Brain microvascular endothelial cell (primary cell): ENCODE results near the gene TSPAN5.

Source experiments
- DNase-seq: peaks from one replicate; pipeline ENCODE4 v3.0.0-alpha.2; 2020
- H3K27ac ChIP-seq: fragments of 250-450 bp; sonication (Bioruptor Pico); 2 replicates; pipeline ENCODE4 v1.5.1; 2020; ENCODE audit warnings: mild to moderate bottlenecking, moderate library complexity
- H3K27me3 ChIP-seq: fragments of 250-450 bp; sonication (Bioruptor Pico); replicated peaks from 2 replicates; pipeline ENCODE4 v1.5.1; 2020; ENCODE audit warnings: mild to moderate bottlenecking
- H3K36me3 ChIP-seq: fragments of 250-450 bp; sonication (Bioruptor Pico); replicated peaks from 2 replicates; pipeline ENCODE4 v1.5.1; 2020; ENCODE audit warnings: mild to moderate bottlenecking
- H3K4me3 ChIP-seq: 2 replicates; pipeline ENCODE4 v1.5.1; 2011; ENCODE audit warnings: low read depth, mild to moderate bottlenecking, control low read depth, low read length, moderate library complexity
- in situ Hi-C: cut with HindIII; loops from 2 replicates; pipeline ENCODE4 v1.10.0; 2017; ENCODE audit warnings: low sequenced_read_pairs, low pct_ligation_motif_present
- TF ChIP-seq, protein P1 (sequence below): IDR thresholded peaks from 2 replicates; pipeline ENCODE4 v1.5.1; 2011; ENCODE audit warnings: low read depth, mild to moderate bottlenecking, moderate library complexity, low read length, control low read depth, inconsistent platforms; ENCODE audit errors: missing control alignments

The TSPAN5 gene

DNA sequence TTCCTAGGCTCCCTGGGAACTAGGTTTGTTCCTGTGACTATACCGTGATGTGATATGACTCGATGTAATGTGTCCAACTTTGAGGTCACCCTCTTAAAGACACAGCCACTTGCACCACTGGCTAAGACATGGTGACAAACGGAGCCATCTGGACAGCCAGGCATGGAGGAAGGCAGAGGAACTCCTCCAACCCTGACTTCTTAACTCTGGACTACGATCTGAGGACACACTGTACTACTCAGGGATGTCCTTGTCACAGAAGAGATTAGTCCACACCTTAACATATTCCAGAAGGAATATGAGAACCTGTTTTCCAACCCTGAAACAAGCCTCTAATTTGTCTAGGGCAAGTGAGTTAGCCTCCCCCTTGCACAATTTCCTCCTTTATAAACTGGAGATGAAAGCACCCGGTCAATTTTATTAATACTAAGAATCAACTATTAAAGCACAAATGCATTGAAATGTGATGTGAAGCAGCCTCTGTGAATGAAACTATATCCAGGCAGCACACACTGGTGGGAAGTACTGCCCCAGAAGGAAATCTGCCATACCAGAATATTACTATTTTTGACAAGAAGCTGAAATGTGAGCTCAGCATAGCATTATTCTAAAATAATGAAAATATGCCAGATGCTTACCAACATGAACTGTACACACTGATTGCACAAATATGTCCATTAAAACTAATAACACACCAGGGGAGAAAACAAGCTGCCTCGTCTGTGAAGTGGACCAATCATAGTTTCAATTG, 47.3 kb downstream of the TSPAN5 start:
- TF ChIP-seq, protein P1, sequence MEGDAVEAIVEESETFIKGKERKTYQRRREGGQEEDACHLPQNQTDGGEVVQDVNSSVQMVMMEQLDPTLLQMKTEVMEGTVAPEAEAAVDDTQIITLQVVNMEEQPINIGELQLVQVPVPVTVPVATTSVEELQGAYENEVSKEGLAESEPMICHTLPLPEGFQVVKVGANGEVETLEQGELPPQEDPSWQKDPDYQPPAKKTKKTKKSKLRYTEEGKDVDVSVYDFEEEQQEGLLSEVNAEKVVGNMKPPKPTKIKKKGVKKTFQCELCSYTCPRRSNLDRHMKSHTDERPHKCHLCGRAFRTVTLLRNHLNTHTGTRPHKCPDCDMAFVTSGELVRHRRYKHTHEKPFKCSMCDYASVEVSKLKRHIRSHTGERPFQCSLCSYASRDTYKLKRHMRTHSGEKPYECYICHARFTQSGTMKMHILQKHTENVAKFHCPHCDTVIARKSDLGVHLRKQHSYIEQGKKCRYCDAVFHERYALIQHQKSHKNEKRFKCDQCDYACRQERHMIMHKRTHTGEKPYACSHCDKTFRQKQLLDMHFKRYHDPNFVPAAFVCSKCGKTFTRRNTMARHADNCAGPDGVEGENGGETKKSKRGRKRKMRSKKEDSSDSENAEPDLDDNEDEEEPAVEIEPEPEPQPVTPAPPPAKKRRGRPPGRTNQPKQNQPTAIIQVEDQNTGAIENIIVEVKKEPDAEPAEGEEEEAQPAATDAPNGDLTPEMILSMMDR: no peak
- Histone ChIP-seq H3K27me3 (no peaks in the 10 kb centered on the region), H3K4me3 (no peak overlapping the region), H3K36me3 (no peaks in the 10 kb centered on the region), H3K27ac (no peak overlapping the region)
- no peak for DNase-seq
- in situ Hi-C loops: no loop called here

DNA sequence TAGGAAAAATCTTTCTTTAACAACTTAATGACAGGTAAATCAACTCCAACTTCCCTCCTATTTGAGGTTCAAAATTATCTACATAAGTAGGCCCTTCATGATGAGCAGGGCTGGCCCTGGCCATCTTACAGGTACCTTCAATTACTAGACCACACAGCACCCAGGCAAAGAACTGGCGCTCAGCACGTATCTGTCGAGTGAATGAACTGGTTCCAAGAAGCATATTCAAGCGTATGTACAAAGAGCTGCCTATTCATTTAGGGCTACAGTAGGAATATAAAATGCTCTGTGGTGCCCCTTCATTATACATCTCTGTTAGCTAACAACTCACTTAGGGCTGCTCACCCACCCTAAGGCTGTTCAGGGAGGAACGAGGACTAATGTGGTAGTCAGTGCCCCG, 48.0 kb downstream of the TSPAN5 start:
- TF ChIP-seq, protein P1: no peak
- in situ Hi-C loops: no loop called here
- no peaks in the 10 kb centered on the region for H3K36me3 ChIP-seq

DNA sequence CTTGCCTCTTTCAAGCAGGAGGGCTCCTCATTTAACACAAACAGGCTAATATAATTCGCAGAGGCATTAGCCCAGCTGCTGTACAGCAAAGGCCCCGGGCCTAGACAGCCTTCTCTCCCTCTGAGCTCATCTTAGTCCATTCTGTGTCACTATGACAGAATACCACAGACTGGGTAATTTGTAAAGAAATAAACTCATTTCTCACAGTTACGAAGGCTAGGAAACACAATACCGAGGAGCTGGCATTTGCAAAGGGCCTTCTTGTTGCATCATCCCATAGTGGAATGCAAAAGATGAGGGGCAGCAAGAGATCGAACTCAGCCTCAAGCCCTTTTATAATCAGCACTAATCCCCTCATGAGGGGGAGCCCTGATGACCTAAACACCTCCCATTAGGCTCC, 48.5 kb downstream of the TSPAN5 start:
- no peaks in the 10 kb centered on the region for H3K27me3 ChIP-seq
- H3K27ac ChIP-seq: no peak overlapping the region
- TF ChIP-seq, protein P1: no peak
- no peak overlapping the region for H3K4me3 ChIP-seq
- DNase-seq: no peak
- in situ Hi-C loops: no loop called here
- no peaks in the 10 kb centered on the region for H3K36me3 ChIP-seq

More for the DNA sequence above, 48.0 kb downstream of the TSPAN5 start:
- H3K27me3 ChIP-seq: no peaks in the 10 kb centered on the region
- H3K27ac ChIP-seq: no peak overlapping the region
- no peak for DNase-seq
- H3K4me3 ChIP-seq: no peak overlapping the region

DNA sequence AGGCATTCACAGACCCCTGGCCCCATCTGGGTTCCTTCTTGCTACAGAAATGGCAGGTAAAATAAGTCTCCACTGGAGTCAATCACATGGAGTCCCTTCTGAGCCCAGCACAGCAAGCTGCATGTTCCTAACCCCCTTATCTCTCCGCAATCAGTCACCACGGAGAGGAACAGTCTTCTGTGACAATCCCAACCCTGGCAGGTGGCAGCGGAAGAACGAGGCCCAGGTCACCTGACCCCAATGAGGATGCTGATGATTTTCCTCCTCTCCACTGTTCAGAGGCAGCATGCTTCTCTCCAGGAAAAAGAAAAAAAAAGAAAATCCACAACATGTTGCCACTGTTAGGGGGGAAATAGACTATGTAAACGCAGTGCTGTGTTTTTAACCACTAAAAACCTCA, 50.1 kb downstream of the TSPAN5 start:
- TF ChIP-seq, protein P1: no peak
- Histone ChIP-seq H3K36me3 (no peaks in the 10 kb centered on the region), H3K4me3 (no peak overlapping the region), H3K27me3 (no peaks in the 10 kb centered on the region), H3K27ac (no peak overlapping the region)
- DNase-seq: no peak
- in situ Hi-C loops: no loop called here

DNA sequence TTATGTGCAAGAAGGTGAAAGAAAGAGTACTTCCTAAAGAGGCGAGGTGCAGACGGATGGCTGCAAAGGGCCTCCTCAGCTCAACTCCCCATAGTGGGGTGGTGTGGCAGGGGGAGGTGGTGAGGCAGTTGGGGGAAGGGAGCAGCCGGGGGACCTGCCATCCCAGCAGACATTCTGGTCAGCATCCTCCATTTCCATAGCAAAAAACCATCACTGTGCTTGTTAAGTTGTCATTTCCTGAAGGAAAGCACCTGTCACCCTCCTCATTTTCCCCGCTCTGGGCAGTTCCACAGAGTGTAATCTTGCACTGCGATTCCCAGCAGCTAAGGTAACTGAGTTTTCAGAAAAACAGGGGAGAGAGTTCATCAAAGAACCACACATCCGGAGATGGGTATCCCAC, 51.5 kb downstream of the TSPAN5 start:
- no peak overlapping the region for H3K27ac ChIP-seq
- H3K4me3 ChIP-seq: no peak overlapping the region
- in situ Hi-C loops: no loop called here
- TF ChIP-seq, protein P1: no peak
- no peak for DNase-seq
- no peaks in the 10 kb centered on the region for H3K27me3 ChIP-seq
- H3K36me3 ChIP-seq: no peaks in the 10 kb centered on the region

DNA sequence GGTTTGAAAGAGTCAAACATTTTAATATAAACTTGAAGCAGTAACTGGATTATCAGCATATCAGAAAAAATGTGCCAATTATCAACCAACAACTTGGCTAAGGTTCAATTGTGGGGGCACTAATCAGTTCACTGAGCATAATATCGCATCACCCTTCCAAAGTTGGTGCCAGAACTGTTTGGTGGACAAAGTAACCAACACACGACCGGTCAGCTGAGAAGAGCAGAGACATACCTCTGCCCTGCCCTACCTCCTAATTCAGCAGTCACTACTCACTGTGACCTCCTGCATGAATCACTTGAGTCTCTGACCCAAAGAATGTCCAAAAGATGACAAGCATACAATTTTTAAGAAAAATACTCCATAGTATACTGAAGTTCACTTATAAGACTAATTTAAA, 53.2 kb downstream of the TSPAN5 start:
- peak; percentile 34 for DNase-seq
- Histone ChIP-seq H3K27ac (peak overlapping the region; percentile 42), H3K27me3 (no peaks in the 10 kb centered on the region), H3K36me3 (no peaks in the 10 kb centered on the region), H3K4me3 (no peak overlapping the region)
- TF ChIP-seq, protein P1: no peak
- in situ Hi-C loops: no loop called here
